Measurements from ENCODE around the gene RNU6-9.

The RNU6-9 gene

GRCh38 chr19:934197-934840 is 41.0 kb downstream of the RNU6-9 start:
- 93% methylated on average over 29 of the region's 29 CpGs for WGBS
- no peak overlapping the region for H3K27ac ChIP-seq (ENCODE audit: low read depth, low read length)
- H3K36me3 ChIP-seq (ENCODE audit: insufficient read depth, low read length), result peaks cover 44% of the 10 kb centered on the region
- H3K9ac ChIP-seq (ENCODE audit: low read depth, low read length), result no peak overlapping the region
- no peaks in the 10 kb centered on the region for H3K9me3 ChIP-seq (ENCODE audit: insufficient read depth, low read depth, low read length)
- no peak overlapping the region for H3K4me3 ChIP-seq (ENCODE audit: low read length)
- H3K27me3 ChIP-seq (ENCODE audit: insufficient read depth, low read length), result no peaks in the 10 kb centered on the region
- no peaks in the 10 kb centered on the region; the same call in 1 of the 2 replicates for H3K4me1 ChIP-seq (ENCODE audit: insufficient read depth, low read length)

DNA sequence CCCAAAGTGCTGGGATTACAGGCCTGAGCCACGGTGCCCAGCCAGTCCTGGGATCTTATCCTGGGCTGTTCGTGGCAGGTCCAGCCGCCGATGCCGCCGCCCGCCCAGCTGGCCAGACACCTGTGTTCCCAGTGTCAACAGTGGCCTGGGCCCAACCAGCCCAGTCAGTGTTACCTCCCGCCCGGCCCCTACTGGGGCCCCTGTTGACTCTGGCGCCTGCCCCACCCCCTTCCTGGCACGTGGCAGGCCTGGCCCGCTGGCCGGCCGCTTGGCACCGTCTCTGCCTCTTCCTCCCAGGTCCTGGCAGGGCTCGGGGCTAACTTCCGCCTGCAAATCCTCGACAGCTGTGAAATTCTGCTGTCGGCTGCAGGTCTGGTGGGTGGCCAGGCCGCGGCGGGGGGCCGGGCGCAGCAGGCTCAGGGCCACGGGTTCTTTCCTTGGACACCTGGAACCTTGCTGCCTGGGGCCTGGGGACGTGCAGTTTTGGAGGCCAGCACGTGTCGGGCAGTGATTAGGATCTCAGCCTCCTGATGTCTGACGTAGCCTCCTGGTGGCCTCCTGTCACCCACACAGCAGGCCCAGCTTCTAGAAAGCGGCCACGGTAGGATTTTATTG is 41.7 kb downstream of the RNU6-9 start:
- Histone ChIP-seq H3K27ac (ENCODE audit: low read depth, low read length) (no peak overlapping the region), H3K27me3 (ENCODE audit: insufficient read depth, low read length) (no peaks in the 10 kb centered on the region), H3K36me3 (ENCODE audit: insufficient read depth, low read length) (peaks cover 42% of the 10 kb centered on the region), H3K9me3 (ENCODE audit: insufficient read depth, low read depth, low read length) (no peaks in the 10 kb centered on the region), H3K9ac (ENCODE audit: low read depth, low read length) (no peak overlapping the region), H3K4me3 (ENCODE audit: low read length) (no peak overlapping the region), H3K4me1 (ENCODE audit: insufficient read depth, low read length) (no peaks in the 10 kb centered on the region; the same call in 1 of the 2 replicates)
- WGBS, result 94% methylated on average over 31 of the region's 31 CpGs

- peaks cover 37% of the 10 kb centered on the region for H3K36me3 ChIP-seq (ENCODE audit: insufficient read depth, low read length)
- 92% methylated on average over 10 of the region's 10 CpGs for WGBS
- no peak overlapping the region for H3K4me3 ChIP-seq (ENCODE audit: low read length)
- H3K9me3 ChIP-seq (ENCODE audit: insufficient read depth, low read depth, low read length), result no peaks in the 10 kb centered on the region
- no peaks in the 10 kb centered on the region; the same call in 1 of the 2 replicates for H3K4me1 ChIP-seq (ENCODE audit: insufficient read depth, low read length)
- no peaks in the 10 kb centered on the region for H3K27me3 ChIP-seq (ENCODE audit: insufficient read depth, low read length)
- no peak overlapping the region for H3K9ac ChIP-seq (ENCODE audit: low read depth, low read length)
- H3K27ac ChIP-seq (ENCODE audit: low read depth, low read length), result no peak overlapping the region
Measured at GRCh38 chr19:936175-936546, 42.9 kb downstream of the RNU6-9 start.

GRCh38 chr19:937259-937694 is 44.0 kb downstream of the RNU6-9 start:
- Histone ChIP-seq H3K4me3 (ENCODE audit: low read length) (no peak overlapping the region), H3K9ac (ENCODE audit: low read depth, low read length) (no peak overlapping the region), H3K4me1 (ENCODE audit: insufficient read depth, low read length) (no peaks in the 10 kb centered on the region; the same call in 1 of the 2 replicates), H3K9me3 (ENCODE audit: insufficient read depth, low read depth, low read length) (no peaks in the 10 kb centered on the region), H3K36me3 (ENCODE audit: insufficient read depth, low read length) (peaks cover 30% of the 10 kb centered on the region), H3K27me3 (ENCODE audit: insufficient read depth, low read length) (no peaks in the 10 kb centered on the region), H3K27ac (ENCODE audit: low read depth, low read length) (no peak overlapping the region)
- 95% methylated on average over 16 of the region's 16 CpGs for WGBS

GRCh38 chr19:938233-938923 is 45.1 kb downstream of the RNU6-9 start:
- no peaks in the 10 kb centered on the region for H3K4me1 ChIP-seq (ENCODE audit: insufficient read depth, low read length)
- no peak overlapping the region for H3K27ac ChIP-seq (ENCODE audit: low read depth, low read length)
- H3K36me3 ChIP-seq (ENCODE audit: insufficient read depth, low read length), result peaks cover 32% of the 10 kb centered on the region
- H3K4me3 ChIP-seq (ENCODE audit: low read length), result no peak overlapping the region
- WGBS, result 90% methylated on average over 23 of the region's 23 CpGs
- no peaks in the 10 kb centered on the region for H3K9me3 ChIP-seq (ENCODE audit: insufficient read depth, low read depth, low read length)
- no peak overlapping the region for H3K9ac ChIP-seq (ENCODE audit: low read depth, low read length)
- H3K27me3 ChIP-seq (ENCODE audit: insufficient read depth, low read length), result no peaks in the 10 kb centered on the region

- H3K9me3 ChIP-seq (ENCODE audit: insufficient read depth, low read depth, low read length), result no peaks in the 10 kb centered on the region
- no peak overlapping the region for H3K9ac ChIP-seq (ENCODE audit: low read depth, low read length)
- H3K27me3 ChIP-seq (ENCODE audit: insufficient read depth, low read length), result no peaks in the 10 kb centered on the region
- no peak overlapping the region for H3K4me3 ChIP-seq (ENCODE audit: low read length)
- no peaks in the 10 kb centered on the region for H3K4me1 ChIP-seq (ENCODE audit: insufficient read depth, low read length)
- peaks cover 36% of the 10 kb centered on the region for H3K36me3 ChIP-seq (ENCODE audit: insufficient read depth, low read length)
- H3K27ac ChIP-seq (ENCODE audit: low read depth, low read length), result no peak overlapping the region
- WGBS, result 95% methylated on average over 22 of the region's 22 CpGs
Measured at GRCh38 chr19:939439-939838, 46.2 kb downstream of the RNU6-9 start.

DNA sequence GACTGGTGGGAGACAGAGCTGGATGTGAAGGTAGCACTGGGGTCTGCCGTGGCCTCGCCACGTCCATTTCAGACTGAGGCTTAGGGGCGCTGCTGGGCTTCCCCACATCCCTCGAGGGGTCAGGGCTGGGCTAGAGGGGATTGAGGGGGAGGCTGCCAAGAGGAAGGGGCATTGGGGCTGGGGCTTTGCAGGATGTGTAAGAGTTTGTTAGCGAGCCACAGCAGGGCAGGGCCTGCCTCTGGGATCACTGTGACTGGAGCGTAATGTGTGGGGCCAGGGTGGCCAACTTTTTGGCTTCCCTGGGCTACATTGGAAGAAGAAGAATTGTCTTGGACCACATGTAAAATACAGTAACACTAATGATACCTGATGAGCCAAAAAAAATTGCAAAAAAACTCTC is 46.6 kb downstream of the RNU6-9 start:
- no peaks in the 10 kb centered on the region for H3K9me3 ChIP-seq (ENCODE audit: insufficient read depth, low read depth, low read length)
- H3K36me3 ChIP-seq (ENCODE audit: insufficient read depth, low read length), result peaks cover 36% of the 10 kb centered on the region
- WGBS, result over 99% methylated on average over 7 of the region's 7 CpGs
- no peaks in the 10 kb centered on the region for H3K4me1 ChIP-seq (ENCODE audit: insufficient read depth, low read length)
- no peak overlapping the region for H3K9ac ChIP-seq (ENCODE audit: low read depth, low read length)
- H3K27ac ChIP-seq (ENCODE audit: low read depth, low read length), result no peak overlapping the region
- H3K27me3 ChIP-seq (ENCODE audit: insufficient read depth, low read length), result no peaks in the 10 kb centered on the region
- no peak overlapping the region for H3K4me3 ChIP-seq (ENCODE audit: low read length)

DNA sequence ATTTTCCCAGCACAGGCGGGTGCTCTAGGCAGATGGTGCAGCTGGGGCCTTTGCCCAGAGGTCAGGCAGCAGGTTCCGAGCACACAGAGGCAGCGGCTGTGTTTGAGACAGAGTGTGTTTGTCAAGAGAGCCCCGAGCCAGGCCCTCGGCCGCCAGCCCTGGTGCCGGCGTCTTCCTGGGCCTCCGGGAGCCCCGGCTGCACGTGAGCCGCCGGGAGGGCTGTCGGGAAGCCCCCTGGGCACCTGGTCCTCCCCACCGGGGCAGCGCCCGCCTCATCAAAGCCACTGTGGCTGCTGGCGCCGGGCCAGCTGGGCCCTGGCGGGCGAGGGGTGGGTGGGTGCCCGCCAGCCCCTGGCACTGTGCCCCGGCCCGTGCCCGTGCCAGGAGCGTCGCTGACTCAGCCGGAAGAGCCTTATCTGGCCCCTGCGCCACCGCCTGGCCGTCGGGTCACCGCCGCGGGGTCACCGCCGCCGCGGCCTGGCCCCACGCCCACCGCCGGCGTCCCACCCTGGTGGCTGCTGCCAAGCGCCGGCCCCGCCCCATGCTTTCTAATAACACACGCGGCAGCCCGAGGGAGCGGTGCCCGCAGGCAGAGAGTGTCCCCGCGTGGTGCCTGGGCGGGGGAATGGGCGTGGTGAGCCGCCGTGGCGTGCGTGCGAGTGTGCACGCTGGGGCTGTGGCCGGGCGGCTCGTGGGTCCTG is 47.5 kb downstream of the RNU6-9 start:
- no peak overlapping the region for H3K9ac ChIP-seq (ENCODE audit: low read depth, low read length)
- H3K4me1 ChIP-seq (ENCODE audit: insufficient read depth, low read length), result no peaks in the 10 kb centered on the region
- no peak overlapping the region for H3K27ac ChIP-seq (ENCODE audit: low read depth, low read length)
- 97% methylated on average over 64 of the region's 64 CpGs for WGBS
- H3K9me3 ChIP-seq (ENCODE audit: insufficient read depth, low read depth, low read length), result no peaks in the 10 kb centered on the region
- no peak overlapping the region for H3K4me3 ChIP-seq (ENCODE audit: low read length)
- no peaks in the 10 kb centered on the region for H3K27me3 ChIP-seq (ENCODE audit: insufficient read depth, low read length)
- H3K36me3 ChIP-seq (ENCODE audit: insufficient read depth, low read length), result peaks cover 32% of the 10 kb centered on the region

GRCh38 chr19:941292-942132 is 48.2 kb downstream of the RNU6-9 start:
- 93% methylated on average over 45 of the region's 45 CpGs for WGBS
- no peak overlapping the region for H3K27ac ChIP-seq (ENCODE audit: low read depth, low read length)
- no peak overlapping the region for H3K9ac ChIP-seq (ENCODE audit: low read depth, low read length)

DNA sequence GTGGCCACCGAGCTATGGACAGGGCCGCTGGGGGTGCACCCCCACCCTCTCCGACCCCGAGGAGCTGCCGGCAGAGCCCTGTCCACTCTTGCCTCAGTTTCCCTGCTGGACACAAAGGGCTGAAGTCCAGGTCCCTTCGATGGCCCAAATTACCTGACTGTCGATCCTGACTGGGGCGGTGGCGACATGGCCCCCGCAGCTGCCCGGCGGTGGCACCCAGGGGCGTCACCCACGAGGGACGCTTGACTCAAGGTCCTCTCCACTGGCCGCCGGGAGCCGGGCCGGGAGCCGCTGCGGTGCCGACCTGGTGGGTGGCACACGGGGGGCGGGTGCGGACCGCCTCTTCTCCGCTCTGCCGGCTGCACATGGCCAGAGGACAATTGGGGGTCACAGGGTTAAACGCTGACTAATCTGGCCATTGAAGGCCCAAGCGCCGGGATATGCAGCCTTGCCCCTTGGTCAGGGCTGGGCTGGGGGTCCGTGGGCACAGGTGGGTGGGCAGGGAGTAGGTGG is 48.9 kb downstream of the RNU6-9 start:
- H3K4me1 ChIP-seq (ENCODE audit: insufficient read depth, low read length), result no peaks in the 10 kb centered on the region
- 94% methylated on average over 32 of the region's 32 CpGs for WGBS
- no peaks in the 10 kb centered on the region for H3K9me3 ChIP-seq (ENCODE audit: insufficient read depth, low read depth, low read length)
- H3K27ac ChIP-seq (ENCODE audit: low read depth, low read length), result no peak overlapping the region
- H3K27me3 ChIP-seq (ENCODE audit: insufficient read depth, low read length), result no peaks in the 10 kb centered on the region
- H3K9ac ChIP-seq (ENCODE audit: low read depth, low read length), result no peak overlapping the region
- no peak overlapping the region for H3K4me3 ChIP-seq (ENCODE audit: low read length)
- H3K36me3 ChIP-seq (ENCODE audit: insufficient read depth, low read length), result peaks cover 32% of the 10 kb centered on the region

More at GRCh38 chr19:941292-942132, 48.2 kb downstream of the RNU6-9 start:
- Histone ChIP-seq H3K4me3 (ENCODE audit: low read length) (no peak overlapping the region), H3K9me3 (ENCODE audit: insufficient read depth, low read depth, low read length) (no peaks in the 10 kb centered on the region), H3K4me1 (ENCODE audit: insufficient read depth, low read length) (no peaks in the 10 kb centered on the region), H3K36me3 (ENCODE audit: insufficient read depth, low read length) (peaks cover 32% of the 10 kb centered on the region), H3K27me3 (ENCODE audit: insufficient read depth, low read length) (no peaks in the 10 kb centered on the region)

Data from HUES64 (cell line).